Posterior vena cava (tissue), 2 donors: ENCODE data around the gene NMUR1. TPM values are rescaled to one million over a fixed set of nuclear protein-coding genes. Genes with fewer than 3 reads are reported as not detected.
A peak's percentile ranks its signal among the peaks of the same experiment; 100 is the strongest.

Experiments used
- DNase-seq: peaks from one replicate; pipeline ENCODE4 v3.0.0-alpha.2; 2020; ENCODE audit warnings: low spot score
- intact Hi-C, 2 donors: fragments of 100-400 bp; cut with DNase I; formaldehyde crosslinking; loops; one replicate each; pipeline versions ENCODE4 v1.14.1 to v1.14.2; 2022 to 2023
- total RNA-seq, 2 donors: library from RNA; stranded (reverse); fragmentation: NEBNext Ultra II Directional; extraction: Animal tissue kit (Norgen Biotek cat#: 25700); gene quantifications; one replicate each; pipeline ENCODE4 v1.2.1, GENCODE V29; 2021
- donor health status: DM: yes; HTN: yes; CAD: no.
- donor health status: DM: yes; HTN: yes; CAD: no.

NMUR1 gene
- total RNA-seq, 2 donors from 2014 or later, result 5.3 to 7.4 TPM

- DNase-seq, result no peak
- intact Hi-C loops, result no loop called here
These were observed 16.5 kb downstream of the NMUR1 start for GRCh38 chr2:231513746-231514224.

- DNase-seq, result peak; percentile 75
- intact Hi-C loops, result no loop called here
These were observed 18.0 kb downstream of the NMUR1 start for GRCh38 chr2:231512222-231512621.

- intact Hi-C loops, result loop anchor here in 1 of 2 donors (2.0 kb wide), 1 partner anchor 39 kb away; the partner anchor contains the start of gene NCL
- no peak for DNase-seq
These were observed 26.5 kb downstream of the NMUR1 start for GRCh38 chr2:231503766-231504165.

- intact Hi-C loops, result no loop called here
- no peak for DNase-seq
These were observed 27.6 kb downstream of the NMUR1 start for GRCh38 chr2:231502596-231502995.

GRCh38 chr2:231497651-231498050 is 32.6 kb downstream of the NMUR1 start:
- intact Hi-C loops, result no loop called here
- DNase-seq, result no peak

GRCh38 chr2:231494669-231495068 is 35.6 kb downstream of the NMUR1 start:
- no peak for DNase-seq
- intact Hi-C loops, result no loop called here

GRCh38 chr2:231490801-231491200 is 39.4 kb downstream of the NMUR1 start:
- DNase-seq, result peak; percentile 45
- intact Hi-C loops, result no loop called here

- intact Hi-C loops, result loop anchor here in 1 of 2 donors (10.0 kb wide), 1 partner anchor 65 kb away; no protein-coding TSS in a partner anchor
- DNase-seq, result peak; percentile 86
These were observed 40.3 kb downstream of the NMUR1 start for GRCh38 chr2:231489990-231490389.

- intact Hi-C loops, result loop anchor here in 1 of 2 donors (10.0 kb wide), 1 partner anchor 66 kb away; no protein-coding TSS in a partner anchor
- no peak for DNase-seq
These were observed 41.9 kb downstream of the NMUR1 start for GRCh38 chr2:231488331-231488730.

GRCh38 chr2:231486851-231487596 is 43.2 kb downstream of the NMUR1 start:
- DNase-seq, result peak; percentile 53
- intact Hi-C loops, result loop anchor here in 1 of 2 donors (10.0 kb wide), 1 partner anchor 68 kb away; no protein-coding TSS in a partner anchor

GRCh38 chr2:231483398-231484329 is 46.6 kb downstream of the NMUR1 start:
- intact Hi-C loops, result loop anchor here in 1 of 2 donors (10.0 kb wide), 1 partner anchor 71 kb away; no protein-coding TSS in a partner anchor
- peak; percentile 85 for DNase-seq

- DNase-seq, result peak; percentile 94
These were observed 47.3 kb downstream of the NMUR1 start for GRCh38 chr2:231482806-231483391.

GRCh38 chr2:231480781-231481180 is 49.5 kb downstream of the NMUR1 start:
- peak; percentile 35 for DNase-seq
- intact Hi-C loops, result loop anchor here in 1 of 2 donors (10.0 kb wide), 1 partner anchor 74 kb away; no protein-coding TSS in a partner anchor

More at GRCh38 chr2:231482806-231483391, 47.3 kb downstream of the NMUR1 start:
- intact Hi-C loops, result loop anchor here in 1 of 2 donors (10.0 kb wide), 1 partner anchor 72 kb away; no protein-coding TSS in a partner anchor

GRCh38 chr2:231479455-231479854 is 50.8 kb downstream of the NMUR1 start:
- no peak for DNase-seq
- intact Hi-C loops, result no loop called here

GRCh38 chr2:231476920-231477319 is 53.3 kb downstream of the NMUR1 start:
- DNase-seq, result no peak
- intact Hi-C loops, result no loop called here

- no peak for DNase-seq
- intact Hi-C loops, result no loop called here
These were observed 54.3 kb downstream of the NMUR1 start for GRCh38 chr2:231475965-231476364.
